ENCODE data around the gene TACC2. TPM values are rescaled to one million over a fixed set of nuclear protein-coding genes. Genes with fewer than 3 reads are reported as not detected.

Gene TACC2
- total RNA-seq, 2 experiments from 2014 or later = not detected

DNA sequence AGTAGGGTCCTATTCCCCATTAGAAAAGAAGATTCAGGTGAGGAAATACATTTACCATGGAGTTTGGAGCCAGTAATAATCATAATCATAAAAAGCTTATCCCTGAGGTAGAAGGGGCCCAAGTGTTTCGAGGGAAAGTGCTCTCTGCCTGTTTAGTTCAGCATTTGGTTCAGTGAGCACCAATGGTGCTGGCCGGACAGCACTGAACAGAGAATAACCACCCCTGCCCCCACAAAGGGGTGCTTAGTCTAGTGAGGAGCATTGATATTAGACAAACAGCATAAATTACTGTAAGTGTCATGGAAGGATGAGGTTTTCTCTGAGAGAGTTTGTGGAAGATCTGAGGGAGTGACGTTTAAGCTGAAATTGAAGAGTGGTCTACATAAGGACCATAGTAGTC lies 39.5 kb upstream of the TACC2 start:
- H3K4me3 ChIP-seq (ENCODE audit: low read length) = no peak overlapping the region
- H3K4me1 Mint-ChIP-seq (ENCODE audit: low read depth) = no peaks in the 10 kb centered on the region
- H3K9me3 ChIP-seq (ENCODE audit: control insufficient read depth in 1 of 2, insufficient read depth in 1 of 2, low read length in 2 of 2) = no peaks in the 10 kb centered on the region
- H3K27me3 Mint-ChIP-seq = no peaks in the 10 kb centered on the region
- H3K27ac Mint-ChIP-seq = no peak overlapping the region
- H3K27ac ChIP-seq (ENCODE audit: low read depth in 1 of 2, low read length in 2 of 2) = no peak overlapping the region
- H3K27me3 ChIP-seq (ENCODE audit: control insufficient read depth in 1 of 2, insufficient read depth in 2 of 2, low read length in 2 of 2) = no peaks in the 10 kb centered on the region
- POLR2A ChIA-PET = no interaction called here
- ATAC-seq (ENCODE audit: poor library complexity) (no peak), DNase-seq (no peak)
- CTCF ChIA-PET = no interaction called here
- intact Hi-C loops (cut with DNase I, micrococcal nuclease) = no loop called here
- H3K4me1 ChIP-seq (ENCODE audit: insufficient read depth, low read length) = no peaks in the 10 kb centered on the region
- TF ChIP-seq, protein P1, sequence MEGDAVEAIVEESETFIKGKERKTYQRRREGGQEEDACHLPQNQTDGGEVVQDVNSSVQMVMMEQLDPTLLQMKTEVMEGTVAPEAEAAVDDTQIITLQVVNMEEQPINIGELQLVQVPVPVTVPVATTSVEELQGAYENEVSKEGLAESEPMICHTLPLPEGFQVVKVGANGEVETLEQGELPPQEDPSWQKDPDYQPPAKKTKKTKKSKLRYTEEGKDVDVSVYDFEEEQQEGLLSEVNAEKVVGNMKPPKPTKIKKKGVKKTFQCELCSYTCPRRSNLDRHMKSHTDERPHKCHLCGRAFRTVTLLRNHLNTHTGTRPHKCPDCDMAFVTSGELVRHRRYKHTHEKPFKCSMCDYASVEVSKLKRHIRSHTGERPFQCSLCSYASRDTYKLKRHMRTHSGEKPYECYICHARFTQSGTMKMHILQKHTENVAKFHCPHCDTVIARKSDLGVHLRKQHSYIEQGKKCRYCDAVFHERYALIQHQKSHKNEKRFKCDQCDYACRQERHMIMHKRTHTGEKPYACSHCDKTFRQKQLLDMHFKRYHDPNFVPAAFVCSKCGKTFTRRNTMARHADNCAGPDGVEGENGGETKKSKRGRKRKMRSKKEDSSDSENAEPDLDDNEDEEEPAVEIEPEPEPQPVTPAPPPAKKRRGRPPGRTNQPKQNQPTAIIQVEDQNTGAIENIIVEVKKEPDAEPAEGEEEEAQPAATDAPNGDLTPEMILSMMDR (IDR thresholded peaks at IDR 0.05) = no peak
- no peaks in the 10 kb centered on the region for H3K36me3 Mint-ChIP-seq (ENCODE audit: low read depth)
- no peaks in the 10 kb centered on the region for H3K9me3 Mint-ChIP-seq
- H3K36me3 ChIP-seq (ENCODE audit: insufficient read depth, low read length) = no peaks in the 10 kb centered on the region
- H3K4me3 Mint-ChIP-seq = no peak overlapping the region

DNA sequence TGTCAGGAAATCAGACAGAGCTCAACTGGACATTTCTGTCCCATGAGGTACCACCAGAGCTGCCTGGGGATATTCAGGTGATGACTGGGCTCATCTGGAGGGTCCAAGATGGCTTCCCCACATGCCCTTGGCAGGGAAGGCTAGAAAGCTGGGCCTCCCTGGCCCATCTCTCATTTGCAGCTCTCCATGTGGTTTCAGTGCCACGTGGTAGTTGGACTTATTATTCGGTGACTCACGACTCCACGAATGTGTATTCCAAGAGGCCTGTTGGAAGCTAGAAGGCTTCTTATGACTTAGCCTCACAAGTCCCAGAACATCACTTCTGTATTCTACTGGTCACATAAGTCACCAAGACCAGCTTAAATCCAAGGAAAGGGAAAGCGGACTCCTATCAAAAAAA lies 36.7 kb upstream of the TACC2 start:
- DNase-seq (no peak), ATAC-seq (ENCODE audit: poor library complexity) (no peak)
- no peak overlapping the region for H3K4me3 ChIP-seq (ENCODE audit: low read length)
- H3K4me1 Mint-ChIP-seq (ENCODE audit: low read depth) = no peaks in the 10 kb centered on the region
- H3K4me3 Mint-ChIP-seq = no peak overlapping the region
- intact Hi-C loops (cut with DNase I, micrococcal nuclease) = no loop called here
- no peaks in the 10 kb centered on the region for H3K9me3 Mint-ChIP-seq
- H3K27me3 Mint-ChIP-seq = no peaks in the 10 kb centered on the region
- H3K27me3 ChIP-seq (ENCODE audit: control insufficient read depth in 1 of 2, insufficient read depth in 2 of 2, low read length in 2 of 2) = no peaks in the 10 kb centered on the region
- H3K36me3 Mint-ChIP-seq (ENCODE audit: low read depth) = peaks cover 22% of the 10 kb centered on the region
- no peak overlapping the region for H3K27ac ChIP-seq (ENCODE audit: low read depth in 1 of 2, low read length in 2 of 2)
- no peaks in the 10 kb centered on the region for H3K4me1 ChIP-seq (ENCODE audit: insufficient read depth, low read length)
- ChIA-PET CTCF (no interaction called here), POLR2A (no interaction called here)
- TF ChIP-seq, protein P1 (IDR thresholded peaks at IDR 0.05) = no peak
- peaks cover 5% of the 10 kb centered on the region for H3K36me3 ChIP-seq (ENCODE audit: insufficient read depth, low read length)
- no peaks in the 10 kb centered on the region for H3K9me3 ChIP-seq (ENCODE audit: control insufficient read depth in 1 of 2, insufficient read depth in 1 of 2, low read length in 2 of 2)
- H3K27ac Mint-ChIP-seq = no peak overlapping the region

DNA sequence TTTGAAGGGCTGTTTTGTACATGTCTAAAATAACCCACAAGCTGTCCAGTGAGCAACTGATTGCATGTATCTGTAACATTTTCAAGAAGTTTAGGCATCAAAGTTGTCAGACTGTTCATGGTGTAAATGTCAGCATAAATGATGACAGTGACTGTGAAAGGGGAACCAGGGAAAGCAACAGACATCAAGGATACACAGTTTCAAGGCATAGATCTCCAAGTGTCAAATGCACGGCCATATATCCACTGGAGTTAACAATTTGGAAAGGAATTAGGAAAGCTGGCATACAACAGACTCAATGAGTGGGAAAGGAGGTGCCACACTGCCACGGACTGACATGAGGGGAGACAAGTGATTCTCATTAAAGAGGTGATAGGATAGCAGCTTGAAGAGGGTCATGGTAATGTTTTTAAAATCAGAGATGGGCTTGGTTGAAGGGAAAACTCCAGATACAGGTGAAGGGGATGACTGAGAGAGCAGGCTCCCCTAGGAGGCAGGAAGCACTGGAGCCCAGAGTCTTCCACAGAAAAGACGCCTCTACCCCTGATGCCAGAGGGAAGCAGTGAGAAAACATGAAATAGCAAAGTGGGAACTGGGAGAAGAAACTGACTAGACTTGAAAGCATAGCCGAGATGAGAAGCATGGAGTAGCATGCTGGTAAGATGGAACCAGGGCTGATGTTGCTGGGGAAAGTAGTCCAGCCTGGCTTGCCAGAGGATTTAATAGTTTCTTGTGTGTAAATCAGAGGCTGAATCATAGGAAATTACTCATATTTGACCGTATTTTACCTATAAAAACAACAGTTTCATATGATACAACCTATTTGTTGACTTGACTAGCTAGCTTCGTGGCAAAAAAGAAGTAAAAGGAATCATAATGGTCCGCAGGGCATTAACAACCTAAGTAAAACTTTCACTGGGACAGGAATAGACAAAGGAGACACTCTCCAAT lies 32.6 kb upstream of the TACC2 start:
- ATAC-seq (ENCODE audit: poor library complexity) = no peak
- Histone ChIP-seq H3K4me3 (ENCODE audit: low read length) (no peak overlapping the region), H3K27ac (ENCODE audit: low read depth in 1 of 2, low read length in 2 of 2) (no peak overlapping the region), H3K4me1 (ENCODE audit: insufficient read depth, low read length) (no peaks in the 10 kb centered on the region), H3K27me3 (ENCODE audit: control insufficient read depth in 1 of 2, insufficient read depth in 2 of 2, low read length in 2 of 2) (no peaks in the 10 kb centered on the region), H3K9me3 (ENCODE audit: control insufficient read depth in 1 of 2, insufficient read depth in 1 of 2, low read length in 2 of 2) (no peaks in the 10 kb centered on the region), H3K36me3 (ENCODE audit: insufficient read depth, low read length) (peaks cover 30% of the 10 kb centered on the region)
- intact Hi-C loops (cut with DNase I, micrococcal nuclease) = no loop called here
- Mint-ChIP-seq H3K27me3 (no peaks in the 10 kb centered on the region), H3K4me3 (no peak overlapping the region), H3K36me3 (ENCODE audit: low read depth) (peaks cover 51% of the 10 kb centered on the region), H3K4me1 (ENCODE audit: low read depth) (no peaks in the 10 kb centered on the region), H3K27ac (no peak overlapping the region), H3K9me3 (no peaks in the 10 kb centered on the region)
- no peak for DNase-seq
- POLR2A ChIA-PET = no interaction called here
- TF ChIP-seq, protein P1 (IDR thresholded peaks at IDR 0.05) = no peak
- CTCF ChIA-PET = interaction anchor here (0.7 kb wide), 1 partner anchor 8 kb away, joined by 3 read pairs; no protein-coding TSS in a partner anchor
